ENCODE measurements around the gene NTNG1.

Gene NTNG1

DNA sequence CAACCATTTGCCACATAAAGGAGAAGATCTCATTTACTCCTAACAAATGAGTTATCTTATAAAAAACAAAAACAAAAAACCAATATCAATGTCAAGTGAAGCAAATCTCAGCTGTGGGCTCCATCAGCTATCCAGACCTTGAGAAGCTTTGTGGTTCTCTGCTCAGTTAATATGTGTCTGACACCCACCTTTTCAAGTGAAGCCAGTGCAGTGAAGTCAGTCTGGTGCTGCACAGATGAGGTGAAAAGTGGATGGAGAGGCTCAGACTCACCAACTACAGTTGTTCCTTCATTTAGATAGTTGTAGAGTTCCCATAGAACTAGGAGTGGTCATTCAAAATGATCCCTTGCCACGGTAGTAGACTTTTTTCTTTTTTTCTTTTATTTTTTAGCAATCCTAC is 106.8 kb downstream of the NTNG1 start:
- TF ChIP-seq, protein P1, sequence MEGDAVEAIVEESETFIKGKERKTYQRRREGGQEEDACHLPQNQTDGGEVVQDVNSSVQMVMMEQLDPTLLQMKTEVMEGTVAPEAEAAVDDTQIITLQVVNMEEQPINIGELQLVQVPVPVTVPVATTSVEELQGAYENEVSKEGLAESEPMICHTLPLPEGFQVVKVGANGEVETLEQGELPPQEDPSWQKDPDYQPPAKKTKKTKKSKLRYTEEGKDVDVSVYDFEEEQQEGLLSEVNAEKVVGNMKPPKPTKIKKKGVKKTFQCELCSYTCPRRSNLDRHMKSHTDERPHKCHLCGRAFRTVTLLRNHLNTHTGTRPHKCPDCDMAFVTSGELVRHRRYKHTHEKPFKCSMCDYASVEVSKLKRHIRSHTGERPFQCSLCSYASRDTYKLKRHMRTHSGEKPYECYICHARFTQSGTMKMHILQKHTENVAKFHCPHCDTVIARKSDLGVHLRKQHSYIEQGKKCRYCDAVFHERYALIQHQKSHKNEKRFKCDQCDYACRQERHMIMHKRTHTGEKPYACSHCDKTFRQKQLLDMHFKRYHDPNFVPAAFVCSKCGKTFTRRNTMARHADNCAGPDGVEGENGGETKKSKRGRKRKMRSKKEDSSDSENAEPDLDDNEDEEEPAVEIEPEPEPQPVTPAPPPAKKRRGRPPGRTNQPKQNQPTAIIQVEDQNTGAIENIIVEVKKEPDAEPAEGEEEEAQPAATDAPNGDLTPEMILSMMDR (IDR thresholded peaks at IDR 0.05; ENCODE audit: low read depth, low read length), result no peak
- H3K4me3 ChIP-seq (ENCODE audit: low read depth, low read length), result no peak overlapping the region
- peaks cover 14% of the 10 kb centered on the region for H3K4me1 ChIP-seq
- H3K36me3 ChIP-seq, result no peaks in the 10 kb centered on the region
- H3K9me3 ChIP-seq, result no peaks in the 10 kb centered on the region
- no peaks in the 10 kb centered on the region for H3K27me3 ChIP-seq
- no peak for DNase-seq

DNA sequence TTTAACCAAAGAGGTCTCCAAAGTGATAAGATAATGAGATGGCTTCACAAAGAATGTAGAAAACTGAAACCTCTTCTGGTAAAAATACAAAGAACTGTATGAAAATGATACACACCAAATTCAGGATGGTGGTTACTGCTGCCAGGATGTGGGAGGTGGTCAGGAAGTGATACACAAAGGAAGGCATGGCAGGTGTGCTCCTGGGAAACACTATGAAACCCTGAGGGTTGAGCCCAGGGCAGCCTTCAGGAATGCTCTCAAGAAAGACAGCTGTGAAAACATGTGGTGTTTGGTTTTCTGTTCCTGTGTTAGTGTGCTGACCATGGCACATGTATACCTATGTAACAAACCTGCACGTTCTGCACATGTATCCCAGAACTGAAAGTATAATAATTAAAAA is 109.3 kb downstream of the NTNG1 start:
- peaks cover 14% of the 10 kb centered on the region for H3K4me1 ChIP-seq
- no peak for DNase-seq

DNA sequence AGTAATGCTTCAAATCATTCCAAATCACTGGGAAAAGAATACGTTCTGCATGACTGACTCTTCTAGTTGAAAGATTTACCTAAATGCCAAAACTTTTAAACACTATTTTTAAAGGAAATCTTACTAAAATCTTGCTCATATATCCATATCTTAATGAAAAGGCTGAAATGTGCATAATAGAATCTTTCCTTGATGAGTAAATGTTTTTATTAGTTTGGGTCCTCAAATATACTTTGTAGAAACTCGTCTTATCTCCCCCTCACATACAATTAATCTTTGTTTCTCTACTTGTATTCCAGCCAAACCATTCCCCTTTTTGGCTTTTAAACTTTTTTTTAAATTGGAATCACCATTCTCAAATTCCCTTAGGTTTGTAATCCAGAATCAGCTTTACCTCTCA is 110.2 kb downstream of the NTNG1 start:
- no peaks in the 10 kb centered on the region for H3K36me3 ChIP-seq
- H3K27me3 ChIP-seq, result no peaks in the 10 kb centered on the region
- H3K9me3 ChIP-seq, result no peaks in the 10 kb centered on the region
- H3K4me1 ChIP-seq, result peaks cover 12% of the 10 kb centered on the region
- DNase-seq, result no peak
- TF ChIP-seq, protein P1 (IDR thresholded peaks at IDR 0.05; ENCODE audit: low read depth, low read length), result no peak
- no peak overlapping the region for H3K4me3 ChIP-seq (ENCODE audit: low read depth, low read length)

More for the DNA sequence above, 109.3 kb downstream of the NTNG1 start:
- Histone ChIP-seq H3K4me3 (ENCODE audit: low read depth, low read length) (no peak overlapping the region), H3K27me3 (no peaks in the 10 kb centered on the region), H3K9me3 (no peaks in the 10 kb centered on the region), H3K36me3 (no peaks in the 10 kb centered on the region)
- TF ChIP-seq, protein P1 (IDR thresholded peaks at IDR 0.05; ENCODE audit: low read depth, low read length), result no peak

DNA sequence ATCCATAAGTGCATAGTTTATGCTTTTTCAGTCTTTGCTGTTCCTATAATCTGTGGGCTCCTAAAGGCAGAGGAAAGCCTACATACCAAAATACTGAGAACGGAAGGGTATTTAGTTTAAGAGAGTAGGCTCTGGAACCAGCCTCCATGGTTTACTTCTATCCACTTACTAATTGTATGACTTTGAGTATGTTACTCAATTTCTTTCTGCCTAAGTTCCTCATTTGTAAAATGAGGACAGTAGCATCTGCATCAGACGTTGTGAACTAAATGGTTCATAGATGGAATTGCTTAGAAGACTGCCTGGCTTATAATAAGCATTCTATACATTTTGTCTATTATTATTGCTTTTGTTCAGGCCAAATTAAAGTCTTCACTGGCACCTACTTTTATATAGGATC is 111.0 kb downstream of the NTNG1 start:
- TF ChIP-seq, protein P1 (IDR thresholded peaks at IDR 0.05; ENCODE audit: low read depth, low read length), result no peak
- no peak for DNase-seq
- Histone ChIP-seq H3K4me1 (peaks cover 12% of the 10 kb centered on the region), H3K27me3 (no peaks in the 10 kb centered on the region), H3K4me3 (ENCODE audit: low read depth, low read length) (no peak overlapping the region), H3K9me3 (no peaks in the 10 kb centered on the region), H3K36me3 (no peaks in the 10 kb centered on the region)

DNA sequence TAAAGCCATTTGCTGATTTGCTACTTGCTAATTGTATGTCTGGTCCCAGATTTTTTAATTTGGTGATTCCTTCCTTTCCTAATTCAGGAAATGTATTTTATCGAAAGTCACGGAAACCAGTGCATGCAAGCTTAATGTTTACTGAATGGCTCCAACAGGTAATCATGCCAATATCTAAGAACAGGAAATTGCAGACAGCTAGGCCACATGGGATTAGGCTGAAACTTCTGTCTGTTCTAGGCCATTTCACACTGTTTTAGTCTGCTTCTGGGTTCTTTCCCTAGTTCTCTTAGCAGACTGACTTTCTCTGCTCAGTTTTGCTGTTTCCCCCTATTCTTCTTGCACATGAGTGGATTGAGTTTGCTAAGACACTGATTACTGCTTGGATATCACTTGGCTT is 111.4 kb downstream of the NTNG1 start:
- Histone ChIP-seq H3K27me3 (no peaks in the 10 kb centered on the region), H3K9me3 (no peaks in the 10 kb centered on the region), H3K4me3 (ENCODE audit: low read depth, low read length) (no peak overlapping the region), H3K36me3 (no peaks in the 10 kb centered on the region), H3K4me1 (peaks cover 12% of the 10 kb centered on the region)
- no peak for DNase-seq
- TF ChIP-seq, protein P1 (IDR thresholded peaks at IDR 0.05; ENCODE audit: low read depth, low read length), result no peak

DNA sequence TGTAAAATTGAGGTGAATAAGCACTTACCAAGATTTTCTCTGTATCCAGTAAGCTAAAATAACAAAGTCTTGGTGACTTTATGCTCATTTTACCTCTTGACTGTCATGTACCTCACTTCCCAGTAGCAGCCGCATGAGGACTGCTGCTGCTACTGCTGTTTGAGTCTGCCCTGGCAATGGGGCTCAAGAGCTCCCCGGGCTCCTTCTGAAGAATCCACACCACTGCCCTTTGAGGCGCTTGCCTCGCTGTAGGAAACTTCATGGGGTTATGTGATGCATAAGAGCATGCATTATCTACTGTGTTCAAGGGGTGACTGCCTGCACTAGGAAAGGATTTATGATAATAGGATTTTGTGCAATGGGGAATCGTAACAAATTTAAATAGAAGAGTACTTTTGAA is 113.5 kb downstream of the NTNG1 start:
- peaks cover 12% of the 10 kb centered on the region for H3K4me1 ChIP-seq
- DNase-seq, result no peak
- H3K9me3 ChIP-seq, result no peaks in the 10 kb centered on the region
- TF ChIP-seq, protein P1 (IDR thresholded peaks at IDR 0.05; ENCODE audit: low read depth, low read length), result no peak
- no peaks in the 10 kb centered on the region for H3K27me3 ChIP-seq
- H3K4me3 ChIP-seq (ENCODE audit: low read depth, low read length), result no peak overlapping the region
- H3K36me3 ChIP-seq, result no peaks in the 10 kb centered on the region
